Breast epithelium (tissue), 4 donors: ENCODE measurements around the gene DCTPP1. TPM values are rescaled to one million over a fixed set of nuclear protein-coding genes. Genes with fewer than 3 reads are reported as not detected.
"Not testable (repeated sequence)": the region's sequence is repeated elsewhere in the genome, so short reads cannot be mapped to it uniquely, and the experiment has no call there.

Experiments
- DNase-seq, 2 donors: peaks; one replicate each; pipeline ENCODE4 v3.0.0-alpha.2; 2019; ENCODE audit warnings: low spot score in 2 of 2
- H3K27ac ChIP-seq, 2 donors: fragments of 200-600 bp; sonication (generic) in 1 of 2; one replicate each; pipeline ENCODE4 v1.5.1; 2016 to 2019; ENCODE audit warnings: mild to moderate bottlenecking in 1 of 2
- H3K27me3 ChIP-seq, 2 donors: fragments of 200-600 bp; sonication (generic) in 1 of 2; one replicate each; pipeline versions ENCODE4 v1.5.1 to v1.6.0; 2017 to 2019; ENCODE audit warnings: control low read depth in 1 of 2, mild to moderate bottlenecking in 1 of 2
- H3K36me3 ChIP-seq: fragments of 200-600 bp; one replicate; pipeline ENCODE4 v1.5.1; 2019
- H3K4me1 ChIP-seq, 2 donors: fragments of 200-600 bp; sonication (generic); one replicate each; pipeline ENCODE4 v1.5.1; 2016 to 2019; ENCODE audit warnings: control low read depth in 1 of 2
- H3K4me3 ChIP-seq, 3 donors: fragments of 200-600 bp; sonication (generic); 1 replicate in 2 of 3; 2 replicates in 1 of 3; pipeline ENCODE4 v1.5.1; 2016 to 2019; ENCODE audit warnings: mild to moderate bottlenecking in 3 of 3, moderate library complexity in 2 of 3
- H3K9me3 ChIP-seq, 2 donors: fragments of 200-600 bp; sonication (generic) in 1 of 2; one replicate each; pipeline ENCODE4 v1.5.1; 2016 to 2019; ENCODE audit warnings: control low read depth in 1 of 2
- POLR2A ChIP-seq: fragments of 450-650 bp; IDR thresholded peaks from one replicate; pipeline ENCODE4 v1.6.1; 2016; ENCODE audit warnings: antibody characterized with exemption, mild to moderate bottlenecking, moderate library complexity
- POLR2AphosphoS5 ChIP-seq, 3 donors: sonication (generic); formaldehyde crosslinking; IDR thresholded peaks; one replicate each; pipeline ENCODE4 v1.6.1; 2017; ENCODE audit warnings: antibody characterized with exemption in 3 of 3
- intact Hi-C: fragments of 100-400 bp; cut with DNase I; formaldehyde crosslinking; loops from one replicate; pipeline ENCODE4 v1.15.1; 2023; ENCODE audit warnings: low total_unique reads
- total RNA-seq, 3 donors: library from RNA; depleted of rRNA; stranded (reverse); fragments of >200 nt; gene quantifications; one replicate each; pipeline ENCODE4 v1.1.0, GENCODE V29; 2016
- TF ChIP-seq, protein P1 (sequence below), 3 donors: fragments of 450-650 bp; IDR thresholded peaks; one replicate each; pipeline ENCODE4 v1.5.1; 2016 to 2017; ENCODE audit warnings: antibody characterized with exemption in 3 of 3, mild to moderate bottlenecking in 3 of 3, moderate library complexity in 3 of 3

The DCTPP1 gene
- total RNA-seq, 3 donors from 2014 or later, result 11.2 to 25.6 (median 20.1) TPM

DNA sequence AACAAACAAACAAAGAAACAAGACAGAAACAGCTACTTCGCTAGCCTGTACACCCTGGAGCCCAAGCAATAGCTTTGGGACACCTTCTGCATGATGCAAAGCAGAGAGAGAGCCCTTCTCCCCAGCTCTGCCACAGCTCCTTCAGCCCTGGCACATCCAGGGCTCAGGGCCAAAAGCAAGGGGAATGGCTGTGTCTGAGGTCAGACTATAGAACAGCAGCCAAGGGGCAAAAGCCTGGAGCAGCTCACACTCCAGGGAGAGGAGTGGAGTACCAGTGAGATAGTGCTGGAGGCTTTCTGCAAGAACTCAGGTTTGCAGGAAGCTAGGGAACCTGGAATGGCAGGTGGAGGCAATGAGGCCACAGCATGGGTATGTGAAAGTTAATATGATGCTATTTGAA, 27.4 kb upstream of the DCTPP1 start:
- no peaks in the 10 kb centered on the region for H3K4me1 ChIP-seq
- intact Hi-C loops, result no loop called here

DNA sequence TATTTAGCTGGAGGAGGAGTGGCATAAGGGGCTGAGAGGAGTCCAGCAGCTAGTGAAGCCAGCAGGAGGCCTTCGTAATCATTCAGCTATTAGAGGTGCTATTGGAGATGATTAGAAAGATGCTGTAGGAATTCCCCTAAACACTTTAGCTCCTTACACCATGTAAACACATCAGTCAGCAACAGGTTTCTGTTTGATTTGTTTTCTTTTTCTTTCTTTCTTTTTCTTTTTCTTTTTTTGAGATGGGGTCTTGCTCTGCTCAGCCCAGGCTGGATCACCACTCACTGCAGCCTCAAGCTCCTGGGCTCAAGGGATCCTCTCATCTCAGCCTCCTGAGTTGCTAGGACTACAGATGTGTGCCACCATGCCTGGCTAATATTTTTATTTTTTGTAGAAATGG, 26.5 kb upstream of the DCTPP1 start:
- no peak overlapping the region for H3K27ac ChIP-seq
- H3K4me1 ChIP-seq, result no peaks in the 10 kb centered on the region
- no peaks in the 10 kb centered on the region for H3K9me3 ChIP-seq
- no peaks in the 10 kb centered on the region for H3K36me3 ChIP-seq
- no peaks in the 10 kb centered on the region for H3K27me3 ChIP-seq
- TF ChIP-seq POLR2A (no peak), POLR2AphosphoS5 (IDR thresholded peaks at IDR 0.05) (no peak)
- TF ChIP-seq, protein P1, sequence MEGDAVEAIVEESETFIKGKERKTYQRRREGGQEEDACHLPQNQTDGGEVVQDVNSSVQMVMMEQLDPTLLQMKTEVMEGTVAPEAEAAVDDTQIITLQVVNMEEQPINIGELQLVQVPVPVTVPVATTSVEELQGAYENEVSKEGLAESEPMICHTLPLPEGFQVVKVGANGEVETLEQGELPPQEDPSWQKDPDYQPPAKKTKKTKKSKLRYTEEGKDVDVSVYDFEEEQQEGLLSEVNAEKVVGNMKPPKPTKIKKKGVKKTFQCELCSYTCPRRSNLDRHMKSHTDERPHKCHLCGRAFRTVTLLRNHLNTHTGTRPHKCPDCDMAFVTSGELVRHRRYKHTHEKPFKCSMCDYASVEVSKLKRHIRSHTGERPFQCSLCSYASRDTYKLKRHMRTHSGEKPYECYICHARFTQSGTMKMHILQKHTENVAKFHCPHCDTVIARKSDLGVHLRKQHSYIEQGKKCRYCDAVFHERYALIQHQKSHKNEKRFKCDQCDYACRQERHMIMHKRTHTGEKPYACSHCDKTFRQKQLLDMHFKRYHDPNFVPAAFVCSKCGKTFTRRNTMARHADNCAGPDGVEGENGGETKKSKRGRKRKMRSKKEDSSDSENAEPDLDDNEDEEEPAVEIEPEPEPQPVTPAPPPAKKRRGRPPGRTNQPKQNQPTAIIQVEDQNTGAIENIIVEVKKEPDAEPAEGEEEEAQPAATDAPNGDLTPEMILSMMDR (IDR thresholded peaks at IDR 0.05), result no peak
- intact Hi-C loops, result no loop called here
- no peak for DNase-seq
- no peak overlapping the region for H3K4me3 ChIP-seq

More for the DNA sequence above, 27.4 kb upstream of the DCTPP1 start:
- Histone ChIP-seq H3K27me3 (no peaks in the 10 kb centered on the region), H3K9me3 (no peaks in the 10 kb centered on the region), H3K27ac (no peak overlapping the region), H3K36me3 (no peaks in the 10 kb centered on the region), H3K4me3 (no peak overlapping the region)
- DNase-seq, result no peak
- TF ChIP-seq POLR2A, result no peak
- no peak for TF ChIP-seq POLR2AphosphoS5 (IDR thresholded peaks at IDR 0.05)
- TF ChIP-seq, protein P1 (IDR thresholded peaks at IDR 0.05), result no peak

DNA sequence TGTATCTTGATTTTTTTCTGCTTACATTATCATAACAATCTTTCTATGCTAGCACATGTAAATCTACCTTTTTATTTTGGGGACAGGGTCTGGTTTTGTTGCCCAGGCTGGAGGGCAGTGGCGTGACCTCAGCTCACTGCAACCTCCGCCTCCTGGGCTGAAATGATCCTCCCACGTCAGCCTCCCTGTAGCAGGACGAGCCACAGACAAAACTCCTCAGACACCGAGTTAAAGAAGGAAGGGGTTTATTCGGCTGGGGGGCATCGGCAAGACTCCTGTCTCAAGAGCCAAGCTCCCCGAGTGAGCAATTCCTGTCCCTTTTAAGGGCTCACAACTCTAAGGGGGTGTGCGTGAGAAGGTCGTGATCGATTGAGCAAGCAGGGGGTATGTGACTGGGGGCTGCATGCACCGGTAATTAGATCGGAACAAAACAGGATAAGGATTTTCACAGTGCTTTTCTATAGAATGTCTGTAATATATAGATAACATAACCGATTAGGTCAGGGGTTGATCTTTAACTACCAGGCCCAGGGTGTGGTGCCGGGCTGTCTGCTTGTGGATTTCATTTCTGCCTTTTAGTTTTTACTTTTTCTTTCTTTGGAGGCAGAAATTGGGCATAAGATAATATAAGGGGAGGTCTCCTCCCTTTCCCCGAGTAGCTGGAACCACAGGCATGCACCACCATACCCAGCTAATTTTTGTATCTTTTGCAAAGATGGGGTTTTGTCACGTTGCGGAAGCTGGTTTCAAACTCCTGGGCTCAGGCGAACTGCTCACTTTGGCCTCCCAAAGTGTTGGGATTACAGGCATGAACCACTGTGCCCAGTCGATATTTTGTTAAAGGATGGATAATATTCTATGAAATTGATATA, 23.1 kb upstream of the DCTPP1 start:
- not testable (repeated sequence) for H3K4me3 ChIP-seq, H3K27ac ChIP-seq

DNA sequence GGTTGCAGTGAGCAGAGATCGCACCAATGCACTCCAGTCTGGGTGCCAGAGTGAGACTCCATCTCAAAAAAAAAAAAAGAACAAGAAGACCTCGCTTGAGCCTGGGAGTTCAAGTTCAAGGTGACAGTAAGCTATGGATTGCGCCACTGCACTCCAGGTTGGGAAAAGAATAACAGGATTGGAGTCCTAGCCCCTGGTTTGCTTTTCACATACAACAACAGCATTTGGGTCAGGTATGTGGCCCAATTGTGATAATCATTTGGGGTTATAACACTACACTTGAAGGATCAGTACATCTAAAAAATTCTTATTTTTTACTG, 19.2 kb upstream of the DCTPP1 start:
- TF ChIP-seq, protein P1 (IDR thresholded peaks at IDR 0.05), result no peak
- TF ChIP-seq POLR2A, result no peak
- Histone ChIP-seq H3K9me3 (no peaks in the 10 kb centered on the region), H3K27me3 (no peaks in the 10 kb centered on the region), H3K36me3 (no peaks in the 10 kb centered on the region), H3K4me3 (no peak overlapping the region), H3K4me1 (peaks cover 3 to 10% of the 10 kb centered on the region in 2 donors), H3K27ac (no peak overlapping the region)
- intact Hi-C loops, result no loop called here
- DNase-seq, result no peak

More for the DNA sequence above, 23.1 kb upstream of the DCTPP1 start:
- H3K4me1 ChIP-seq, H3K9me3 ChIP-seq, H3K36me3 ChIP-seq, H3K27me3 ChIP-seq, intact Hi-C loops, DNase-seq: not testable (repeated sequence)

DNA sequence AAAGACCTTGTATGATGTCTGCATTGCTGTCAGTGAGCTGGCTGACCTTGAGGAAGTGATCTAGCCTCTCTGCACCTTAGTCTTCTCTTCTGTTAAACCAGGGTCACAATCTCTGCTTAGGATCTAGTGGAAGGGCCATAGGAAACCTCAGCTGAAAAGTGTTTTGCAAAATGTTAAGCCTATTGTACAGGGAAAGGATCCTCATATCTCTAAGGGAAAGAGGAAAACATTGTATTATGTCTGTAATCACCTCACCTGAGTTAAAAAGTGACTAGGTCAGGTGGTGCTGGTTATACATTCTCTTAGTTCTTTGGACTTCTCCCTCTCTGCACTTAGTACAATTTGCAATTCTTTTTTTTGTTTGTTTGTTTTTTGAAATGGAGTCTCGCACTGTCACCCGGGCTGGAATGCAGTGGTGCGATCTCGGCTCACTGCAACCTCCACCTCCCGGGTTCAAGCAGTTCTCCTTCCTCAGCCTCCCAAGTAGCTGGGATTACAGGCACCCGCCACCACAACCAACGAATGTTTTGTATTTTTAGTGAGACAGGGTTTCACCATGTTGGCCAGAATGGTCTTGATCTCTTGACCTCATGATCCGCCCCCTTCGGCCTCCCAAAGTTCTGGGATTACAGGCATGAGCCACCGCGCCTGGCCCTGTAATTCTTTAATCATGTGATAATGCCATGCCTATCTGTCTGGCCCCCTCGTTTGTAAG, 17.8 kb upstream of the DCTPP1 start:
- no peak for TF ChIP-seq POLR2A
- TF ChIP-seq POLR2AphosphoS5 (IDR thresholded peaks at IDR 0.05), result no peak
- TF ChIP-seq, protein P1 (IDR thresholded peaks at IDR 0.05), result no peak
- Histone ChIP-seq H3K36me3 (no peaks in the 10 kb centered on the region), H3K27me3 (no peaks in the 10 kb centered on the region), H3K9me3 (no peaks in the 10 kb centered on the region), H3K4me1 (peaks cover 3 to 12% of the 10 kb centered on the region in 2 donors), H3K27ac (no peak overlapping the region), H3K4me3 (no peak overlapping the region)
- intact Hi-C loops, result no loop called here
- DNase-seq, result no peak
